COLO668 (cell line): ENCODE data around the gene ENAM.

Experiments
- DNase-seq: peaks from one replicate; lab custom pipeline; 2025; ENCODE audit not compliant: unreplicated experiment; lab: John Stamatoyannopoulos, UW

The ENAM gene, protein sequence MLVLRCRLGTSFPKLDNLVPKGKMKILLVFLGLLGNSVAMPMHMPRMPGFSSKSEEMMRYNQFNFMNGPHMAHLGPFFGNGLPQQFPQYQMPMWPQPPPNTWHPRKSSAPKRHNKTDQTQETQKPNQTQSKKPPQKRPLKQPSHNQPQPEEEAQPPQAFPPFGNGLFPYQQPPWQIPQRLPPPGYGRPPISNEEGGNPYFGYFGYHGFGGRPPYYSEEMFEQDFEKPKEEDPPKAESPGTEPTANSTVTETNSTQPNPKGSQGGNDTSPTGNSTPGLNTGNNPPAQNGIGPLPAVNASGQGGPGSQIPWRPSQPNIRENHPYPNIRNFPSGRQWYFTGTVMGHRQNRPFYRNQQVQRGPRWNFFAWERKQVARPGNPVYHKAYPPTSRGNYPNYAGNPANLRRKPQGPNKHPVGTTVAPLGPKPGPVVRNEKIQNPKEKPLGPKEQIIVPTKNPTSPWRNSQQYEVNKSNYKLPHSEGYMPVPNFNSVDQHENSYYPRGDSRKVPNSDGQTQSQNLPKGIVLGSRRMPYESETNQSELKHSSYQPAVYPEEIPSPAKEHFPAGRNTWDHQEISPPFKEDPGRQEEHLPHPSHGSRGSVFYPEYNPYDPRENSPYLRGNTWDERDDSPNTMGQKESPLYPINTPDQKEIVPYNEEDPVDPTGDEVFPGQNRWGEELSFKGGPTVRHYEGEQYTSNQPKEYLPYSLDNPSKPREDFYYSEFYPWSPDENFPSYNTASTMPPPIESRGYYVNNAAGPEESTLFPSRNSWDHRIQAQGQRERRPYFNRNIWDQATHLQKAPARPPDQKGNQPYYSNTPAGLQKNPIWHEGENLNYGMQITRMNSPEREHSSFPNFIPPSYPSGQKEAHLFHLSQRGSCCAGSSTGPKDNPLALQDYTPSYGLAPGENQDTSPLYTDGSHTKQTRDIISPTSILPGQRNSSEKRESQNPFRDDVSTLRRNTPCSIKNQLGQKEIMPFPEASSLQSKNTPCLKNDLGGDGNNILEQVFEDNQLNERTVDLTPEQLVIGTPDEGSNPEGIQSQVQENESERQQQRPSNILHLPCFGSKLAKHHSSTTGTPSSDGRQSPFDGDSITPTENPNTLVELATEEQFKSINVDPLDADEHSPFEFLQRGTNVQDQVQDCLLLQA

DNA sequence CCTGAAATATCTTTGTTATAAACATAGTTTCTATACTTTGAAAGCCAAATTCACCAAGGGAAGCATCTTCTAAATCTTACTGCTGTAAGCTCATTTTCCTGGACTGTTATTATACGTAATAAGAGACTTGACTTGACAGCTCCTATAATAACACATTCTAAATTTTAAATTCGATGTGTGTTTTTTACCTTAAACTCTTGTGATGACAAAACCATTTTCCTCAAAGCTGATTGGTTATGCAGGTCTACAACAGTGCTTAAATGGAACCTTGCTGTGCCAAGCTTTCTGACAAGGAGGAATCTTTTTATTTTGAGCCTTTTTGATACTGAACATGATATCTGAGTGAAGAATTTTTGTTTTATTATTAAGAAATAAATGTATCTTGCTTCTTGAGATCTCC, at the start of gene ENAM:
ENAM (plus strand) TSS at position 301 of the 400 bp plus-strand sequence. CDS start 757 bp downstream, outside the sequence.
- DNase-seq: no peak

DNA sequence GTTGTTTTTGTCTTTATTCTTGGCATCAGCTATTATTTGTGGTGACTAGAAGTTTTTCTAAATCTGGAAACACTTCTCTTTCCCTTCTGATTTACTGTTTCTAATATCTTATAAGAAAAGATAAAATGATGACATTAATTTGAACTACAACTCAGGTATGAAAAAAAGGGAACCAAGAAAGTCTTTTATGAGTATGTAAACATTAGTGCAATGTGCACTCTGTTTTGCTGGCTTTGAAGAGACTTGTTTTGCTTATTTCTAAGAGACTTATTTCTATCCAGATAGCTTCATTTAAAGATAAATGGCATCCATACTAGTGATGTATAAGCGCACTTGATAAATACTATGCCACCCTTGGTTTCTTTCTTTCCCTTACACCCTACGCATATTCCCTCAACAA, 46.6 kb upstream of the ENAM start:
- DNase-seq: no peak

DNA sequence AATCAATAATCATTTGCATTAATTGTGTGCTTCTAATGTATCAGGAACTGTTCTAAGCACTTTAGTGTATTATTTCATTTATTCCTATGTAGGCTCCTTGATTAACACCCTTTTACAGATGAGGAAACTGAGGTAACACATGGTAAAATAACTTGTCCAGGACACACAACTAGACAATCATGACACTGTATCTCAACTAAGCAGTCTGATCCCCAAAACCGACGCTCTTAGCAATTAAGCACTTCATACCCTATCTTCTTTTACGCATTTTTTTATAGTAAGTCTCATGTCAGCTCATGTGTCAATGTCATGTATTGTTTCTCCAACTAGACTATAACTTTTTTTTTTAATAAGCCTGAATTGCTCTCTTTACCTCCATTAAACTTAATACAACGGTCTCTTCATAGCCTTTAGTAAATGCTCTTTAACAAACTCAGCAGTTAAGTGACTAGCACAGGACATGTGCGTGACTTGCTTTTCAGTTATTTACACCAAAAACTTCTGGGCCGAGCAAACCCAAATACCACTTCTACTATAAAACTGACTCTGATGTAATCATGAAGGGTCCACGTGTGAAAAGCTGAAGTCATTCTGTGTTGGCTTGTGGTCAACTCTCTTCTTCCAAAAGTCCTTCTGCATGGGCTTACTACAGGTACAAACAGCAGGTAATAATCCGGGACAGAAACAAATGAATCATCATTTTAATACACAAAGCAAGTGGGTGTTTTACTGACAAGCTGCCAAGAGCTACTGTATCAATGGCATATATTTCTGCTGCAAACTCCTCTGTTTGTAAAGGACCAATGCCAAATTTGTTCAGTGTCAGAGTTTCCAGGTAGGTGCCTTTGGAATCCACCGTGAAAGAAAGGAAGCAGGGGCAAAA, 44.4 kb upstream of the ENAM start:
- DNase-seq: peak; percentile 58

DNA sequence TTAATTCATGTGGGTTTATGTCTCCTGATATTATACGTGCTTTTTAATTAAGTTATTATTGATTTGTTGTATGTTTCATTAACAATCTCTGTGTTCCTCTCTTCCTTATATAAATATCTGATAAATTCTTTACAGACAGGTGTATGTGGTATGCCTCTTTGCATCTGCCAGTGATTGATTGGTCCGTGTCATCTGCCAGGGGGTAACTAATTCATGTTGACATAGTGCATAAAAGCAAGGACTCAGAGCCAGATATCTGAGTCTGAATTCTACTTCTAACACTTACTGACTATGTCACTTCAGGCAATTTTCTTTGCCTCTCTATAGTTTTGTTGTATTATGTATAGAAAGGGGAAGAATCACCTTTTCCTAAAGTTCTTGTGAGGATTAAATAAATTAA, 41.7 kb upstream of the ENAM start:
- DNase-seq: peak; percentile 7

DNA sequence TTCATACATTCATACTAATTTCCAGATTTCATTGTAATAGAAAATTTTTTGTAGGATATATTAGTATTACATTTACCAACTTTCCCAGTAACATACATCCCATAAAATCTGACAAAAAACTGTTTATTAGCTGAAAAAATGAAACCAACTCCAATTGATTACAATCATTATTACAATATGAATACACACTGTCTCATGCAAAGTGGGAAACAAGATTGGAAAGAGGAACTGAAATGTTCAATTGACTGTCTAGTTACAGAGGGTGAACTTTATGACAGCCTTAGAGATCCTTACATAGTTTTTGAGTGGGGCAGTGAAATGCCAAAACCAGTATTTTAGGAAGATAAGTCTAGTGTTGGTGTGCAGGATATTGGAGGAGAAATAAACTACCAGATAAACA, 38.8 kb upstream of the ENAM start:
- no peak for DNase-seq

DNA sequence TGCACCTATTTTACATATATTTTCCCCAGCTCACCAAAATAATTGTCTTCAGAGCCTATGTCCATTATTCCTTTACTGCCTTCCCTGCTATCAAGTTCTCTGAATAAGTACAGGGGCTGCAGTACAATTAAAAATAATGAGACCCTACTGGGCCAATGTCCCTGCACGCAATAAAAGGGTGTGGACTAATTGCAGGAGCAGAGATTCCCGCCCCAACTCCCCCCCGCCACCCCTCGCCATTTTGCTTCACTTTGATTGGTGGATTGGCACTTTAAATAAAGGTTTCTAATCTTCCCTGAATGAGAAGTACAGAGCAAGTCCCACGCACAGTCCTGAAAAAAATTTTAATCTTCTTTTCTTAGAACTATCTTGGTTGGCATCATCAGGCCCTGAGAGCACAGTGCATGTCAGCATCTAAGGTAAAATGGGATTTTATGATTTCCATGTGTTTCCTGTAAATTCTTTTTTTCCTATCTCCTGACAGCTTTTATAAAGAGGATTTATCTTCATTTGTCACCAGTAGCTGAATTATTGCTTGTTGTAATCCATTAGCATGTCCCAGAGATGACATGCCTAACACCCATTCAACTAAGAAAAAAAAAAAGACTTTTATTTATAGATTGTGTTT, 36.5 kb upstream of the ENAM start, which contains the start of gene AMBN:
AMBN (plus strand) TSS at position 302 of the 628 bp plus-strand sequence; CDS start at position 405, 103 bp downstream.
- DNase-seq: no peak

DNA sequence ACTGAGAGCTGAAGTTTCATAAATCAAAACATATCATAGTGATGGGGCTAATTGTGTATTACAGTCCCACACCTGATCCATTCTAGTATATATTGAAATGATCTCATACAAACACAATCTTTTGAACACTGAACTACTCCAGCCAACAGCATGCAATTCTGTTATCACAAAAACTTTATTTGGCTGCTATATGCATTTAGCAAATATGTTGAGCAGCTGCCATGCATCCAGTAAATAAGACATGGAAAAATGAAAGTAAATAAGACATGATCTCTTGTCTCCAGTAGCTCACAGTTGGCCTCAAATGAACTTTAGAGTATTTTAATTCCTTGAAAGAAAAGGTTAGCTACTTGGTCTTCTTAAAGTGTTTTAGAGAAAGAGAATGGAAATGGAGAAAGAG, 34.3 kb upstream of the ENAM start:
- no peak for DNase-seq

DNA sequence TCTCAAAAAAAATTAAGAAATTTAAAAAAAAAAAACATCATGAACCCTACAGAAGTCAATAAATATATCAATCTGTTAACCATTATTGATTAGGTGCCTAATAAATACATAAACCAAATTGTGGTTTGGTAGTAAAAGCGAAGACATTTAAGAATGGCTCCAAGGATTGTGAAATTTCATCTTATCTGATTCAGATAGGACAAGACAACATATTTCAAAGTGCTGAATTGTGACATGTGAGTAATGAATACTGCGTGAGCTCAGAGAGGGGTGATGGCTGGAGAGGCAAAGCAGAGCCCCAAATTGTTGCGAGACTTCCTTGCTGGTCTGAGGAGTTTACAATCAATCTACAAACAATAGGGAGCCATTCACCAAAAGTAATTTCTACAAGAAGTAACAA, 28.2 kb upstream of the ENAM start:
- no peak for DNase-seq

DNA sequence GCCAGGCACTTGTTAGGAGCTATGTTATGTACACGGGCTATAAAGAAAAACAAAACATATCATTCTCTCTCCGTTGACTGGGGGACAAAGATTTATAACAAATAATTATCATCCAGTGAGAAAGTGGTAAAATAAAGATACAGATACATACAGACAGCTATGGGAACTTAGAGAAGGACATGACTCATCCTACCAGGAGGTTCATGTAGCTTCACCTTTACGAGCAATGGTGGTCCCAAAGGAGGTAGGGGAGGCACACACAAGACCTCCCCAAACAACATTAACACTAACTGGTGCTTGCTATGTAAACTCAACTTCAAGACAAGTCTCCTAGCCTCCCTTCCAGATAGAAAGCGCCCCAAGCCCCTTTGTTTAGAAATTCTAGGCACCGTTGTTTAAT, 27.6 kb upstream of the ENAM start:
- DNase-seq: no peak

DNA sequence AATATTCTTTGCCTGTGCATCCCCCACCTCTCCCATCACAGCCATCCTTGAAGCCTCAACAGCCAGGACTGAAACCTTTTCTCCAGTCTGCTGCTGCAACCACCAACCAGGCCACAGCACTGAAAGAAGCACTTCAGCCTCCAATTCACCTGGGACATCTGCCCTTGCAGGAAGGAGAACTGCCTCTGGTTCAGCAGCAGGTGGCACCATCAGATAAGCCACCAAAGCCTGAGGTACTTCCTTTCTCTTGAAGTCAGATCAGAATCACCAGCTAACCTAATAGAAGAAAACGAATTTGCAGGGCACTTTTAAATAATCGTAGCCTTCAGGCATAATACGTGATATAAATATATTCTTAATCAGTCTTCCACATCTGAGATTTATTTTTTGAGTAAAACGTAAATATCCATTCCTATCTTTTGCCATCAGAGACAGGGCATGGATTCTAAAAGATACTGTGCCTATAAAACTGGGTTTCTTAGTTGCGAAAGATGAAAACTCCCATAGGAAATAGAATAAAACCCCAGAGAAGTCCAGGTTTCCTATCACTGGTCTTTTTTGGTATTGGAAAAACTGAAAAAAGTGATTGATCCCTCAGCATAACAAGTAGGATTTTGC, 27.0 kb upstream of the ENAM start:
- peak; percentile 62 for DNase-seq

DNA sequence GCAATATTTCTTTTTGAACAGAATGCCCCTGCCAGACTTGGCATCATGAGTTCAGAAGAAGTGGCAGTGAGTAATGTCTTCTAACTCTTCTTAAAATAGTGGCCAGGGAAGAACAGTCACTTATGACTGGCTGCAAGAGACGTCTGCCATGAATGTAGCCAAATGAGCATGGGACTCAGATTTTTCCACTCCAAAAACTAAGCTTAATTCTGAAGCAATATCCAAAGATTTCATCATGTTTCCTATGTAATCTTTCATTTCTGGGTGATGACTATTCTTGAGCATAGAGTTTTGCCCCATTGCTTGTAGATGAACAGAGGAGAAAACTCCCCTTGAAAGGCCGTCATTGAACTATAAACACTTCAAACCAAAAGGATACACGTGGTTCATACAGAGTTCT, 24.7 kb upstream of the ENAM start:
- DNase-seq: no peak

DNA sequence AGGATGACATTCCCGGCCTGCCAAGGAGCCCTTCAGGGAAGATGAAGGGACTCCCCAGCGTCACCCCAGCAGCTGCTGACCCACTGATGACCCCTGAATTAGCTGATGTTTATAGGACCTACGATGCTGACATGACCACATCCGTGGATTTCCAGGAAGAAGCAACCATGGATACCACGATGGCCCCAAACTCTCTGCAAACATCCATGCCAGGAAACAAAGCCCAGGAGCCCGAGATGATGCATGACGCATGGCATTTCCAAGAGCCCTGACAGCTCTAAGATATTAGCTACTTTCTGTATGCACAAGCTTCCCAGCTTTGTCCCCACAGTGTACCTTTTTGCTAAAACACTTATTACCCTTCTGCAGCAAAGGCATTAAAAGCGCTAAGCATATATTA, 22.1 kb upstream of the ENAM start:
- DNase-seq: no peak

DNA sequence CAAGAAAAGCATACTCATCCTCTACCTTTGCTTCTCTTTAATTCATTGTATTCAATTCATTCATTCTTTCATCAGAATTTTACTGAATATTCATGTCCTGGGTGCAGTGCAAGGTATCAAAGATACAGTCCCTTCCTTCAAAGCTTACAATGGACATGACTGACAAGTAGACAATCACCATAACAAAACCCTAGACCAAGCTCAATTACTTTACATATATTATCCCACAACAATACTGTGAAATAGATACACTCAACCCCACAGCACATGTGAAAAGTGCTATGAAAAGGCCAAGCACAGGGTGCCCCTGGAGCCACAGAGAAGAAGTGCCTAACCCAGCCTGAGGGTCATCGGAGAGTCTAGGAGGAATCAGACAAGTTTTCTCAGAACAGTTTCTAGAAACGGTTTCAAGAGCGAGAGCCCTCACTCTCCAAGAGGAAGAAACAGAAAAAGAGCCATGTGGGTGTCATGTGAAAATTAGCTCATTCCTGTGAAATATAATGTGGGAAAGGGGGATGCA, 21.1 kb upstream of the ENAM start:
- no peak for DNase-seq

DNA sequence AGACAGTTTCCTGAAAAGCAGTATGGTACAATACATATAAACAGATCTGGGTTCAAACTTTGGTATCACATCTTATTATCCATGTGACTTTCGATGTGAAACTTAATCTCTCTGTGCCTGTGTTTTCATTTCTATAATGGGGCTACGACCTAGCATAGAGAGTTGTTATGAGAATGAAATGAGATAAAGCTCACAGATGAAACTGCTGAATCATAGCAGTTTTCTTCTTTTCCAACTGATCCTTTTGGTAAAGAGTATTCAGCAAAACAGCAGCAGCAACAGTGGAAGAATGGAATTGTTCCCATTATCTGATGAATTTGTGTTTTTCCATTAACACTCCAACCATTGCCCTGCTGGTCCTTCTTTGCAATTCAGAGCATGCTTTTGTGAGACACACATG, 20.2 kb upstream of the ENAM start:
- no peak for DNase-seq

DNA sequence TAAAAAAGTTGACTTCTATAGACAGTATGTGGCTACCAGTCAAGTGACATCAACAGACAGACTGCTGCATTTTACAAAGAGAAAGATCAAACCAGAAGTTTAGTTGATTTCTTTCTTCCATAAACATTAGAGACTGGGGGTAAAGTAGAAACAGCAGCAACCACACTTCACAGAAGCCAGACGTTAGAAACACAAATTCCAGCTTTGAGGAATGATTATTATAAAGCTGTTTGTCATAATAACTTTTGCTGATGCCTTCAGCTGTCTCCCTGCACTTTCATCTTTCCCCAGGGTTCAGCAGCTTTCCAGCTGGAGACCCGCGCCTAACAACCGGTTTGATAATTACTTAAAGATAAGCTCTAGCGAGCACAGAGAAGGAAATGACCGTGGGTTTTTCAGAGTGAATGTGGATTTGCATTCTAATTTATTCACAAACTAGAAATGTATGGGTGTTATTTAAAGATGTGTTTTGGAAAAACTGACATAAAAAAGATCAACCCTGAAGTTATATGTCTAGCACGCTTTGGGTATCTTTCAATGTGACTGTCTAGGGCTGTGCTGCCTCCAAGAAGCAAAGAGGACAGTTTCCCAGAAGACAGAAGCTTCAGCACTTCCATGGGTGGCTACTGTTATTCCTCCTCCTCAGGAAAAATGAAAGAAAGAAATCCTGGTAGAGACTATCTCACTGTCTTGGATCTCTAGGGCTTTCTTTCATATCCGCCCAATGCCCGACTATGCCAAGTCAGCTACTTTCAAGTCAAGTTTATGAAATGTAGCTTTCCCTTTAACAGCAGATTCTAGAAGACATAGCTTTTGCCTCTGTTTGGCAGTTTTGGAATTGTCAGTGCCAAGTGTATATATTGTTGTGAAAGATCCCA, 15.0 kb upstream of the ENAM start:
- DNase-seq: no peak

DNA sequence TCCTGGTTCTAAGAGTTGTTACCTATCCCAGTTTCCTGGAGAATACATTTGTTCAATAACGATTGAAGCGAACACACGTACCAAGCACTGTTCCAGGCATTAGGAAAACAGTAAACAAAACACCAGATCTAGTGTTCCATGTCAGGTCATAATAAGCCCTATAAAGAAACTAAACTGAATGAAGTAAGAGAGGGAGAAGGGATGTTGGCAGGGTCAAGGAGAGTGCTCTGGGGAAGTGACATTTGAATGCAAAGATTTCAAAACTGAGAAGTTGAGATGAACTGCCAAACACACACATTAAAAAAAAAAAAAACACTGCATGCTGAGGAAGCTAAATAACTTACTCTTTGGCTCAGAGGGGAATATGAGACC, 14.4 kb upstream of the ENAM start:
- no peak for DNase-seq

DNA sequence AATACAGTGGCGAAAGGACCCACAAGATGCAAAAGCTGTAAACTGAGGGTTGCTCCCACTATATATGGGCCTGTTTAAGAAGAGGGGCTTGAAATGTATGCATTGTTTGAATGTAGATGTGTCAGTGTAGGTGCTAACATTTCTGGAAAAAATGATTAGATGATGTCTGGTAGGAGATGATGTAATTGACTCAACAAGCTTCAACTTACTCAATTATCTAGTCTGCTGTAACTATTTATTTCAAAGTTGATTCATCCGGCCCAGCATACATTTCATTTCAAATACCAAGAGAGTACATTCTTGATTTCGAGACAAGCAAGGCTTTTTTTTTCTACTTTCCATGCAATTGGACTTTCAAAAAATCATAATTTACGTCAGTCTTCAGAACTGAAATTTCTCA, 9.3 kb upstream of the ENAM start:
- DNase-seq: no peak

DNA sequence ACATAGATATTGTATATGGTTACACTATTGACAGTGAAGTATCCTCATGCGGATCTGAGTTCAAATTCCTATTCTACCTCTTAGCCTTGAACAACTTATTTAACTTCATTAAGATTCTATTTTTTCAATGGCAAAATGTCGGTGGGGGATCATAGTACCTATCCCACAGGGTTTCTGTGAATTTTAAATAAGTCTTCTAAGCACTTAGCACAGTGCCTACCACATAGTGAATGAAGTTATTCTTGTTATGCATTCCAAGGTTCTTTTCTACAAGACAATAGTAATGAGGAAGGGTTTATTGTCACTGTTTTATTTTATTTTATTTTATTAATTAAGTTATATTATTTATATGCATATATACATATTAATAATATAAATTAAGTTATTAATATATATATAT, 8.8 kb upstream of the ENAM start:
- no peak for DNase-seq

DNA sequence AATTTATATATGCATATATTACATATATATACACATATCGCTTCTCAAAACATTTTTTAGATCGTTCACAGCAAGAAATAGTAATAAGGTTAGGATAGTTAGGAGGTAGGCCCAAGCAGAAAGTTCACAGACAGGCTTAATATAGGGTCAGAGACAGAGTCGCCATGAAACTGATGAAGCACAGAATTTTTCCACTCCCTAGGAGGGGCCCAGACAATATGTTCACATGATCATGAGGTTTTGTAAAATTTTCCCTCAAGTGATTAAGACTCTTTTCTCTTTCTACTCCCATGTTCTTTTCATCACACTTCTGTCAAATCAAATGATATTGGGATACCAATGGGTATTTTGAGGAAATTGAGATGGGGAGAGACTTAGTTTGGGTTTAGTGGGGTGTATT, 5.2 kb upstream of the ENAM start:
- DNase-seq: no peak
